ENCODE results near the gene ECM1.

The ECM1 gene

GRCh38 chr1:150537732-150538684, 30.1 kb downstream of the ECM1 start:
- DNase-seq (ENCODE audit: extremely low spot score, insufficient read length, low read depth) = no peak
- FAIRE-seq = no peak

- FAIRE-seq = no peak
These were observed 35.7 kb downstream of the ECM1 start for GRCh38 chr1:150543500-150544143.

GRCh38 chr1:150544204-150544603, 36.3 kb downstream of the ECM1 start:
- no peak for FAIRE-seq
- no peak for DNase-seq (ENCODE audit: extremely low spot score, insufficient read length, low read depth)

More at GRCh38 chr1:150543500-150544143, 35.7 kb downstream of the ECM1 start:
- DNase-seq (ENCODE audit: extremely low spot score, insufficient read length, low read depth) = no peak

GRCh38 chr1:150545486-150546032, 37.6 kb downstream of the ECM1 start:
- FAIRE-seq (no peak), DNase-seq (ENCODE audit: extremely low spot score, insufficient read length, low read depth) (no peak)

- DNase-seq (ENCODE audit: extremely low spot score, insufficient read length, low read depth) (no peak), FAIRE-seq (no peak)
These were observed 38.5 kb downstream of the ECM1 start for GRCh38 chr1:150546294-150546937.

GRCh38 chr1:150548324-150548631, 40.4 kb downstream of the ECM1 start:
- FAIRE-seq = no peak
- no peak for DNase-seq (ENCODE audit: extremely low spot score, insufficient read length, low read depth)

GRCh38 chr1:150548632-150549495, 41.0 kb downstream of the ECM1 start, which contains the start of gene ADAMTSL4:
Gene ADAMTSL4, plus strand, starts transcription at chr1:150549408. Its CDS starts 2,881 bp downstream, at chr1:150552289.
- FAIRE-seq = no peak

GRCh38 chr1:150549496-150550221, 41.8 kb downstream of the ECM1 start:
- DNase-seq (ENCODE audit: extremely low spot score, insufficient read length, low read depth) (no peak), FAIRE-seq (no peak)

More at GRCh38 chr1:150548632-150549495, 41.0 kb downstream of the ECM1 start, which contains the start of gene ADAMTSL4:
- DNase-seq (ENCODE audit: extremely low spot score, insufficient read length, low read depth) = no peak

GRCh38 chr1:150550222-150551050, 42.5 kb downstream of the ECM1 start:
- FAIRE-seq (no peak), DNase-seq (ENCODE audit: extremely low spot score, insufficient read length, low read depth) (no peak)

GRCh38 chr1:150551051-150551783, 43.3 kb downstream of the ECM1 start:
- no peak for FAIRE-seq
- no peak for DNase-seq (ENCODE audit: extremely low spot score, insufficient read length, low read depth)

- FAIRE-seq (no peak), DNase-seq (ENCODE audit: extremely low spot score, insufficient read length, low read depth) (no peak)
These were observed 43.8 kb downstream of the ECM1 start for GRCh38 chr1:150551784-150552127.

GRCh38 chr1:150552128-150552910, 44.4 kb downstream of the ECM1 start:
- DNase-seq (ENCODE audit: extremely low spot score, insufficient read length, low read depth) = no peak
- no peak for FAIRE-seq

- DNase-seq (ENCODE audit: extremely low spot score, insufficient read length, low read depth) = no peak
- FAIRE-seq = no peak
These were observed 45.0 kb downstream of the ECM1 start for GRCh38 chr1:150552911-150553289.

GRCh38 chr1:150553392-150554085, 45.6 kb downstream of the ECM1 start:
- DNase-seq (ENCODE audit: extremely low spot score, insufficient read length, low read depth) = no peak
- FAIRE-seq = no peak

GRCh38 chr1:150554086-150554452, 46.2 kb downstream of the ECM1 start:
- FAIRE-seq = no peak
- DNase-seq (ENCODE audit: extremely low spot score, insufficient read length, low read depth) = no peak
